SK-N-SH (cell line): ENCODE data around the gene IKZF2. TPM values are rescaled to one million over a fixed set of nuclear protein-coding genes. Genes with fewer than 3 reads are reported as not detected.
A peak's percentile ranks its signal among the peaks of the same experiment; 100 is the strongest.

Experiments used
- CTCF ChIA-PET: fragments of 300-600, 350-600 bp; formaldehyde crosslinking; extraction: SDS; loops from one replicate; lab custom pipeline; 2021; lab: Yijun Ruan, JAX
- POLR2A ChIA-PET: fragments of 350-600 bp; sonication (Branson Sonifier 250); formaldehyde crosslinking; extraction: SDS; loops from one replicate; lab custom pipeline; 2020; ENCODE audit warnings: antibody characterized with exemption, inconsistent platforms; lab: Yijun Ruan, JAX
- DNase-seq: peaks from one replicate; pipeline ENCODE4 v3.0.0; 2012
- H2AFZ ChIP-seq: fragments of 200-600 bp; sonication (generic); 2 replicates; pipeline ENCODE4 v1.8.1; 2016; ENCODE audit warnings: antibody characterized with exemption, mild to moderate bottlenecking, low read depth
- H3F3A ChIP-seq: fragments of 200-600 bp; sonication (generic); replicated peaks from 2 replicates; pipeline ENCODE3; 2016; ENCODE audit warnings: antibody characterized with exemption, mild to moderate bottlenecking; ENCODE audit not compliant: insufficient read depth
- H3K27ac ChIP-seq, 2 experiments: fragments of 200-500 bp in 1 of 2; fragments of 200-600 bp in 1 of 2; sonication (Bioruptor generic) in 1 of 2; sonication (generic), shearing (Covaris generic) in 1 of 2; 2 replicates each; pipeline versions ENCODE4 v1.5.1 to v1.6.1; 2014 to 2016; ENCODE audit warnings: low read depth in 2 of 2, inconsistent platforms in 1 of 2, low read length in 1 of 2, mild to moderate bottlenecking in 1 of 2, mixed read lengths in 1 of 2
- H3K27me3 ChIP-seq: fragments of 200-600 bp; sonication (generic), shearing (Covaris generic); 2 replicates; pipeline ENCODE4 v1.6.1; 2016; ENCODE audit warnings: mixed run types; ENCODE audit not compliant: insufficient read depth
- H3K36me3 ChIP-seq, 2 experiments: fragments of 200-500 bp in 1 of 2; fragments of 200-600 bp in 1 of 2; sonication (Bioruptor generic) in 1 of 2; sonication (generic) in 1 of 2; replicated peaks in 1 of 2; 2 replicates each; pipeline versions ENCODE3 to v1.5.1; 2014 to 2016; ENCODE audit warnings: low read length in 1 of 2, mild to moderate bottlenecking in 1 of 2; ENCODE audit not compliant: insufficient read depth in 2 of 2, control insufficient read depth in 1 of 2
- H3K4me1 ChIP-seq, 2 experiments: fragments of 200-500 bp in 1 of 2; fragments of 200-600 bp in 1 of 2; sonication (Bioruptor generic) in 1 of 2; sonication (generic), shearing (Covaris generic) in 1 of 2; 2 replicates each; pipeline versions ENCODE4 v1.5.1 to v1.6.1; 2014 to 2016; ENCODE audit warnings: low read depth in 1 of 2, low read length in 1 of 2, mixed run types in 1 of 2; ENCODE audit not compliant: insufficient read depth in 2 of 2, control insufficient read depth in 1 of 2
- H3K4me2 ChIP-seq: fragments of 200-600 bp; sonication (generic), shearing (Covaris generic); 2 replicates; pipeline ENCODE4 v1.6.1; 2017; ENCODE audit warnings: mixed run types
- H3K4me3 ChIP-seq, 2 experiments: fragments of 200-500 bp in 1 of 2; fragments of 200-600 bp in 1 of 2; sonication (Bioruptor generic) in 1 of 2; sonication (generic), shearing (Covaris generic) in 1 of 2; 2 replicates each; pipeline versions ENCODE4 v1.5.1 to v1.8.1; 2014 to 2016; ENCODE audit warnings: low read depth in 2 of 2, inconsistent platforms in 1 of 2, low read length in 1 of 2, mild to moderate bottlenecking in 1 of 2, mixed read lengths in 1 of 2, moderate library complexity in 1 of 2
- H3K79me2 ChIP-seq: fragments of 200-600 bp; sonication (generic); 2 replicates; pipeline ENCODE4 v1.8.1; 2017; ENCODE audit warnings: mild to moderate bottlenecking; ENCODE audit not compliant: insufficient read depth
- H3K9ac ChIP-seq: fragments of 200-600 bp; sonication (generic); 2 replicates; pipeline ENCODE4 v1.6.1; 2017; ENCODE audit warnings: mixed run types
- H3K9me2 ChIP-seq: fragments of 200-600 bp; sonication (generic); 2 replicates; pipeline ENCODE4 v1.6.1; 2017; ENCODE audit warnings: mixed run types
- H3K9me3 ChIP-seq: fragments of 200-600 bp; sonication (generic); 2 replicates; pipeline ENCODE4 v1.6.1; 2017; ENCODE audit warnings: mixed run types, mild to moderate bottlenecking, moderate library complexity
- H4K20me1 ChIP-seq: fragments of 200-600 bp; sonication (generic); 2 replicates; pipeline ENCODE4 v1.6.1; 2017; ENCODE audit warnings: mild to moderate bottlenecking, mixed run types; ENCODE audit not compliant: insufficient read depth
- CHD2 ChIP-seq: fragments of 150-350 bp; IDR thresholded peaks from 2 replicates; pipeline ENCODE4 v1.6.1; 2018; ENCODE audit warnings: low read length; ENCODE audit not compliant: partially characterized antibody
- CTCF ChIP-seq: fragments of 200-600 bp; sonication (generic); IDR thresholded peaks from 2 replicates; pipeline ENCODE4 v1.6.1; 2017; ENCODE audit warnings: antibody characterized with exemption, mild to moderate bottlenecking, moderate library complexity
- ELF1 ChIP-seq: IDR thresholded peaks from 2 replicates; pipeline ENCODE4 v1.4.0; 2012
- FOSL2 ChIP-seq: IDR thresholded peaks from 2 replicates; pipeline ENCODE4 v1.4.0; 2012; ENCODE audit warnings: low read depth, mild to moderate bottlenecking, moderate library complexity, borderline replicate concordance
- FOXJ3 ChIP-seq: sonication (generic); formaldehyde crosslinking; IDR thresholded peaks from 2 replicates; pipeline ENCODE4 v1.5.1; 2020; ENCODE audit warnings: mild to moderate bottlenecking, missing genetic modification reagents
- FOXM1 ChIP-seq: IDR thresholded peaks from 2 replicates; pipeline ENCODE4 v1.4.0; 2012; ENCODE audit warnings: low read depth, mild to moderate bottlenecking
- GABPA ChIP-seq: IDR thresholded peaks from 2 replicates; pipeline ENCODE4 v1.4.0; 2012; ENCODE audit warnings: low read depth, mild to moderate bottlenecking
- GATA2 ChIP-seq: sonication (generic); formaldehyde crosslinking; IDR thresholded peaks from 2 replicates; pipeline ENCODE4 v1.5.0; 2020; ENCODE audit warnings: mild to moderate bottlenecking, missing genetic modification reagents
- IRF3 ChIP-seq: fragments of 150-350 bp; IDR thresholded peaks from 2 replicates; pipeline ENCODE4 v1.6.1; 2016; ENCODE audit warnings: mild to moderate bottlenecking, low read depth, low read length
- JUND ChIP-seq: IDR thresholded peaks from 2 replicates; pipeline ENCODE4 v1.4.0; 2012
- MXI1 ChIP-seq: IDR thresholded peaks from 2 replicates; pipeline ENCODE4 v1.6.1; 2012; ENCODE audit warnings: mild to moderate bottlenecking, low read depth, low read length, improper control_type of control experiment
- NFIC ChIP-seq: IDR thresholded peaks from 2 replicates; pipeline ENCODE4 v1.4.0; 2012; ENCODE audit warnings: borderline replicate concordance
- NRF1 ChIP-seq: IDR thresholded peaks from 2 replicates; pipeline ENCODE4 v1.6.1; 2012; ENCODE audit warnings: low read depth, mild to moderate bottlenecking, low read length
- PBX3 ChIP-seq: IDR thresholded peaks from 2 replicates; pipeline ENCODE4; 2012
- POLR2AphosphoS5 ChIP-seq: IDR thresholded peaks from 2 replicates; pipeline ENCODE4 v1.6.1; 2012; ENCODE audit warnings: low read depth, low read length
- RAD21 ChIP-seq: IDR thresholded peaks from 2 replicates; pipeline ENCODE4 v1.6.1; 2012; ENCODE audit warnings: mild to moderate bottlenecking, low read length
- RCOR1 ChIP-seq: fragments of 150-350 bp; IDR thresholded peaks from 2 replicates; pipeline ENCODE4 v1.6.1; 2017; ENCODE audit warnings: antibody characterized with exemption, low read length
- REST ChIP-seq: IDR thresholded peaks from 2 replicates; pipeline ENCODE4 v1.6.1; 2012; ENCODE audit warnings: mild to moderate bottlenecking, low read depth, low read length, moderate library complexity
- RFX5 ChIP-seq: IDR thresholded peaks from 2 replicates; pipeline ENCODE4 v1.6.1; 2012; ENCODE audit warnings: mild to moderate bottlenecking, improper control_type of control experiment, low read length
- RXRA ChIP-seq: IDR thresholded peaks from 2 replicates; pipeline ENCODE4 v1.4.0; 2012; ENCODE audit warnings: low read depth, mild to moderate bottlenecking, borderline replicate concordance
- SIN3A ChIP-seq: IDR thresholded peaks from 2 replicates; pipeline ENCODE4 v1.6.1; 2012; ENCODE audit warnings: low read depth, mild to moderate bottlenecking, low read length, moderate library complexity, borderline replicate concordance
- TAF1 ChIP-seq: IDR thresholded peaks from 2 replicates; pipeline ENCODE4 v1.6.1; 2012; ENCODE audit warnings: low read depth, mild to moderate bottlenecking, low read length, moderate library complexity, borderline replicate concordance
- TCF12 ChIP-seq: IDR thresholded peaks from 2 replicates; pipeline ENCODE4 v1.4.0; 2012
- USF2 ChIP-seq: fragments of 150-350 bp; IDR thresholded peaks from 2 replicates; pipeline ENCODE4 v1.6.1; 2017; ENCODE audit warnings: antibody characterized with exemption, low read length, low read depth, borderline replicate concordance
- YY1 ChIP-seq: IDR thresholded peaks from 2 replicates; pipeline ENCODE4 v1.4.0; 2012; ENCODE audit warnings: low read depth, mild to moderate bottlenecking
- ZBTB33 ChIP-seq: IDR thresholded peaks from 2 replicates; pipeline ENCODE4 v1.4.0; 2012; ENCODE audit warnings: low read depth, borderline replicate concordance
- WGBS: methylation state at CpG from one replicate; pipeline ENCODE4 v1.1.6; 2017; ENCODE audit warnings: low lambda C conversion rate; 5-methylcytosine and 5-hydroxymethylcytosine counted together
- polyA plus RNA-seq, 3 experiments: library from polyadenylated mRNA; depleted of rRNA; stranded (reverse); fragments of >200 nt; gene quantifications; 2 replicates each; pipeline ENCODE4 v1.2.3, GENCODE V29; 2012

Gene IKZF2
- polyA plus RNA-seq, 1 of the 3 experiments (the other 2 are of a cell fraction), result 1.3 TPM

- Histone ChIP-seq H3K9ac (no peak overlapping the region), H3K36me3 (no peaks in the 10 kb centered on the region), H3K27me3 (no peaks in the 10 kb centered on the region), H3K79me2 (no peaks in the 10 kb centered on the region), H3K4me3 (no peak overlapping the region), H3K9me3 (no peaks in the 10 kb centered on the region), H3K9me2 (no peaks in the 10 kb centered on the region), H3K4me2 (no peak overlapping the region), H2AFZ (no peak overlapping the region), H3F3A (no peaks in the 10 kb centered on the region), H4K20me1 (no peaks in the 10 kb centered on the region), H3K4me1 (peaks cover 0 to 9% of the 10 kb centered on the region in 2 experiments; a peak in 1 of 4 replicates), H3K27ac (0 out of 4 replicates have a peak overlapping the region, but pooled peaks of 1 of the 2 experiments have one; percentile 27)
- POLR2A ChIA-PET, result no interaction called here
- TF ChIP-seq NFIC (peak; percentile 44; the same call in 1 of the 2 replicates), GABPA (no peak), RFX5 (no peak), CHD2 (no peak), FOSL2 (peak; percentile 40; the same call in 1 of the 2 replicates), FOXM1 (no peak), REST (no peak), YY1 (no peak), GATA2 (CRISPR knock-in tag) (no peak), NRF1 (no peak), POLR2AphosphoS5 (no peak), RCOR1 (no peak), ZBTB33 (no peak), FOXJ3 (CRISPR knock-in tag) (no peak), CTCF (no peak), JUND (peak; percentile 12; the same call in 1 of the 2 replicates), TCF12 (no peak), MXI1 (no peak), RAD21 (no peak), USF2 (no peak), IRF3 (no peak), SIN3A (no peak), TAF1 (no peak), PBX3 (no peak), RXRA (no peak), ELF1 (no peak)
- CTCF ChIA-PET, result no interaction called here
- 55% methylated on average over 2 of the region's 2 CpGs for WGBS
- no peak for DNase-seq
These were observed 155.5 kb downstream of the IKZF2 start for GRCh38 chr2:212995920-212996319.
